HCT116 (cell line): ENCODE data around the gene AWAT1. TPM values are rescaled to one million over a fixed set of nuclear protein-coding genes. Genes with fewer than 3 reads are reported as not detected.

Experiments
- total RNA-seq: library from RNA; stranded (reverse); gene quantifications from one replicate; pipeline ENCODE4 v1.2.1, GENCODE V29; 2021; ENCODE audit not compliant: unreplicated experiment
- TF ChIP-seq, protein P1 (sequence below): IDR thresholded peaks from 2 replicates; pipeline ENCODE4 v1.6.1; 2011; ENCODE audit warnings: mild to moderate bottlenecking, low read length, moderate library complexity; ENCODE audit not compliant: insufficient replicate concordance; ENCODE audit errors: extremely low read depth

Gene AWAT1
- total RNA-seq, 1 experiment from 2014 or later, result not detected

DNA sequence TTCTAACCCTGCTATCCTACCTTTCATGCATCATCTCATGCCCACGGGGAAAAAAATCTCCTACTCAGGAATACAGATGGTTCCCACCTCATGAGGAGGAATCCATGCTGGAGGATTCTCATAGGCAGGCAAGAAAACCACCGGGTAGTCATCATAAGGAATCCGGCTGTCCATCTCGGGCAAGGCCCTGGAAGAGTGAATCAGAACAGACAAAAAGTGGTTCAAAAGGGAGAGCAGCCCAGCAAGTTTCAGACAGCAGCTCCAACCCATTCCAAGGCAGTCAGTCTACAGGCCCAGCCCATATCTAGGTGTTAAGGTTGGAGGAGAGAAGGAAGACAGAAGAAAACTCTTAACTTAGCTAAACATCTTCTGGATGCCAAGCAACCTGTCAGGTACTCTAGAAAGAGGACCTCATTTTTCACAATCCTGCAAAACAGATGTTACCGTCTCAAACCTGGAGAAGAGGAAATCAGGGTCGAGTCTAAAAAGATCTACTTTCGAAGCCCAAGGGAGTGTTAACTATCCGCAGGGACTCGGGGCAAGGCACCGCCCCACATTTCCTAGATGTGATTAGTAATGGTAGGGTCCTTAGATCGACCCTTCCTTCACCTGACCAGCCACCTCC, 54.8 kb downstream of the AWAT1 start (continued):
- TF ChIP-seq, protein P1, sequence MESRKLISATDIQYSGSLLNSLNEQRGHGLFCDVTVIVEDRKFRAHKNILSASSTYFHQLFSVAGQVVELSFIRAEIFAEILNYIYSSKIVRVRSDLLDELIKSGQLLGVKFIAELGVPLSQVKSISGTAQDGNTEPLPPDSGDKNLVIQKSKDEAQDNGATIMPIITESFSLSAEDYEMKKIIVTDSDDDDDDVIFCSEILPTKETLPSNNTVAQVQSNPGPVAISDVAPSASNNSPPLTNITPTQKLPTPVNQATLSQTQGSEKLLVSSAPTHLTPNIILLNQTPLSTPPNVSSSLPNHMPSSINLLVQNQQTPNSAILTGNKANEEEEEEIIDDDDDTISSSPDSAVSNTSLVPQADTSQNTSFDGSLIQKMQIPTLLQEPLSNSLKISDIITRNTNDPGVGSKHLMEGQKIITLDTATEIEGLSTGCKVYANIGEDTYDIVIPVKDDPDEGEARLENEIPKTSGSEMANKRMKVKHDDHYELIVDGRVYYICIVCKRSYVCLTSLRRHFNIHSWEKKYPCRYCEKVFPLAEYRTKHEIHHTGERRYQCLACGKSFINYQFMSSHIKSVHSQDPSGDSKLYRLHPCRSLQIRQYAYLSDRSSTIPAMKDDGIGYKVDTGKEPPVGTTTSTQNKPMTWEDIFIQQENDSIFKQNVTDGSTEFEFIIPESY, result no peak
- TF ChIP-seq, all 23 proteins: peak for 0

Other genes with a start within 250 kb of the AWAT1 start
- gene AWAT2, start 184.7 kb upstream of the AWAT1 start, total RNA-seq, result not detected
- not detected for gene OTUD6A, start 172.2 kb upstream of the AWAT1 start, total RNA-seq
- gene IGBP1, start 101.2 kb upstream of the AWAT1 start, total RNA-seq, result 50.7 TPM
- gene DGAT2L6, start 57.2 kb upstream of the AWAT1 start, total RNA-seq, result not detected
- not detected for gene P2RY4, start 25.5 kb downstream of the AWAT1 start, total RNA-seq
- gene ARR3, start 33.7 kb downstream of the AWAT1 start, total RNA-seq, result not detected
- not detected for gene RAB41, start 47.5 kb downstream of the AWAT1 start, total RNA-seq
- 29.6 TPM for gene PDZD11, start 55.3 kb downstream of the AWAT1 start, total RNA-seq
- 40.3 TPM for gene KIF4A, start 55.4 kb downstream of the AWAT1 start, total RNA-seq
- not detected for gene GDPD2, start 188.7 kb downstream of the AWAT1 start, total RNA-seq
- 48.4 TPM for gene DLG3, start 210.2 kb downstream of the AWAT1 start, total RNA-seq